GM19463 (cell line): ENCODE results near the gene NCL.
"Not testable (repeated sequence)": the region's sequence is repeated elsewhere in the genome, so short reads cannot be mapped to it uniquely, and the experiment has no call there.

Source experiments
- ATAC-seq: cut with Tn5 transposase; IDR thresholded peaks from one replicate; pipeline ENCODE4 v1.9.1; 2021; ENCODE audit warnings: mild to moderate bottlenecking, moderate library complexity; ENCODE audit not compliant: unreplicated experiment

The NCL gene

GRCh38 chr2:231408304-231408703 lies 56.0 kb downstream of the NCL start:
- ATAC-seq = not testable (repeated sequence)

- ATAC-seq = not testable (repeated sequence)
Measured at GRCh38 chr2:231407686-231408085, 56.6 kb downstream of the NCL start.

- not testable (repeated sequence) for ATAC-seq
Measured at GRCh38 chr2:231405601-231406367, 58.5 kb downstream of the NCL start.

GRCh38 chr2:231404183-231404578 lies 60.1 kb downstream of the NCL start:
- ATAC-seq = not testable (repeated sequence)
